ENCODE measurements around the gene HSPA12A.

Gene HSPA12A

DNA sequence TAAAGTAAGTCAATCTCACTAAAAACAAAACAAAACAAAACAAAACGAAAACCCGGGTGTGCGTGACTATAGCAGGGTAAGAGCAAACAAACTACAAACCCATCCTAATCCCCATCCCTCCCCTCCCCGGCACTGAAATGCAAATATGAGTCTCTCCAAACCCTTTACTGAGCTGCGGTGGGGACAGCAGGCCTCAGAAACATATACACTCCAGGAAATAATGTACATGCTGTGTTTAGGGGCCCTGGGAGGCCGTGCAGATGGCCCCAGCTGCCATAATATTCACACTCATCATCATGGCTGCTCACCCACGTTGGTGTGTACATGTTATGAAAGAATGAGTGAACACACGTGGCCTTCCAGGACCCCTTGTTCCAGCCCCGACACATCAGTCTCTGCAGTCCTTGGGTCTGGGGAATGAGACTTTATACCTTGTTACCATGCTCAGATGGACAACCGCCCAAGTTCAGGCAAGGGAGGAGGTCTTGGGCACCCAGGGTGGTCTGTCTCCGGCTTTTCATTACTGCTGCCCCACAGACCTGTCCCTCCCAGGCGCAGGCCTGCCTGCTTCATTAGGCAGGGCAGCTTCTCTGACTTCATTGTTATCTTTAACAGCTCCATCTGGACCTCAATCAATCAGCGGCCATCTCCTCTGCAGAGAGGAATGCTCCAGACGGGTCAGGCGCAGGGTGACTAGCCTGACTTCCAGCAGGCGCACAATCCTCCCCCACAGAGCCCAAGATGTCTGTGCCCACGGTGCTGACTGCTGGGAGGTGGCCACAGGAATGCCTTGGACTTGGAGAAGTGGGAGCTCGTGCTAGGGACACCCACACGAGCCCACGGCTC lies 20.6 kb downstream of the HSPA12A start:
- no peak for FAIRE-seq
- no peak for DNase-seq (ENCODE audit: insufficient read length, low spot score)
- TF ChIP-seq CTCF (IDR thresholded peaks at IDR 0.05; ENCODE audit: insufficient read depth, missing control alignments): no peak

DNA sequence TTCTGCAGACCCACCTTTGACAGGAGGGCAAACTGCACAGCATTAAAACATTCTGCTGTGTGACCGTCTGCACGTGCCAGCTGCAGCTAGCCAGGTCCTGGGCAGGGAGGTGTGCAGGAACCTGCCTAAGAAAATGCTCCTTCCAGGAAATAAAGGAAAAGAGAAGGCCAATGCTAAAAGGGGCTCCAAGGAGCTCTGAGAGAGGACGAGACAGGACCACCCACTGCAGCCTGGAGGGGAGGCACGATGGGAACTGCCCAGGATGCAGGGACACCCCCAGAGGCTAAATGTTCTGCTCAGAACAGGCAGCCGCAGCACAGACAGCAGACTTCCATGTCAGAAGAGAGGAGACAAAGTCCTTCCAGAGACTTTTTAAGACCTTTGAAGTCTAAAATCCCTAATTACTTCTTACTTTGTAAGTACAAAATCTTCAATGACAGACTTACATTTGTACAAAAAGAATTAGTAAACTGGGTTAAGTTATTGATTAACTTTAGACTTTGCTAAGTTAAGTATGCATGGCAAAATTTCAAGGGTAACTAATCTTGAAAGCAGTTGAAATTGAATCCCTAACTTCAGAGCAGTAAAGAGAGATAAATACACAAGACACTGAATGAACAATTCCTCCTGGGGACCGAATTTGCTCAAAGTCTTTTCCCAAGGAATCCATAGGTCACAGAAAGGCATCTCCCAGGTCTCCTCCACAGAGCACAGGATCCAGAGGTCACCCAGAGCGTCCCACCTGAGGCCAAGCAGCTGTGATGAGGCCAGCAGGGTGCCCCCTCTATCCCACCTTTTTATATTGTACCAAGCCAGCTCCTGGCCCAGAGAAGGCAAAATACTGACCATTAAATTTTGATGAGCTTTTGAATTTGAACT lies 21.5 kb downstream of the HSPA12A start:
- FAIRE-seq (no peak), DNase-seq (ENCODE audit: insufficient read length, low spot score) (no peak)
- TF ChIP-seq CTCF (IDR thresholded peaks at IDR 0.05; ENCODE audit: insufficient read depth, missing control alignments): no peak

DNA sequence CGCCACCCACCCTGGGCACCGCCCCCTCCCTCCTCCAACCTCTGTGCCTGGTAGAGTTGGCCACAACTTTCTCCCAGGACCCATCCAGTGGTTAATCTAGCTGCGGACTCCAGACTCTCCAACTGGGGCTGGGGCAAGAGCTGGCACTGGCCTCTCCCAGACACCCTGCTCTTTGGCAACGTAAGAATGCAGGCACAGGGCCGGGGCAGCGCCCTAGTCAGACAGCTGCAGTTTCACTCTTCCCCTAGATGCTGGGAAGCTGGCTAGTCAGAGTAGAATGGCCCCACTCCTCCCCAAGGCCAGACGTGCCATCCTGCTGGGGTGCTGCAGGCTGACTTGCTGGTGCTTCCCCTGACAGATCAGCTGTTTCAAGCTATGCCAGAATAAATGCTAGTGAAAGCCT lies 22.1 kb downstream of the HSPA12A start:
- DNase-seq (ENCODE audit: insufficient read length, low spot score) (no peak), FAIRE-seq (no peak)
- no peak for TF ChIP-seq CTCF (IDR thresholded peaks at IDR 0.05; ENCODE audit: insufficient read depth, missing control alignments)

DNA sequence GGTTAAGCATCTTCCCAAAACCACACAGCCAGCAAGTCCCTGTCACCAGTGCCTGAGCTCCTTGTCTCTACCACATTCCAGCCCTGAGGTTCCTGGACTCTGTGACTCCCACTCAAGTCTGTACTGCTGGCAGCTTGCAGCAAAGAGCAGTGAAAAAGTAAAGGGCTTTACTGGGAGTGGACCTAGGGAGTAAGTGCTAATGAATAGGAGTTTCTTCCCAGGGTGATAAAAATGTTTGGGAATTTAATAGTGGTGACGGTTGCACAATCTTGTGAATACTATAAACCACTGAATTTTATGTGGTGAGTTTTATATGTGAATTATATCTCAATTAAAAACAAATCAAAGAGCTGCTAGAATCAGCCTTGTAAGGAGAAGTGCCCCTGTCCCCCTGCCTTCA lies 22.6 kb downstream of the HSPA12A start:
- TF ChIP-seq CTCF (IDR thresholded peaks at IDR 0.05; ENCODE audit: insufficient read depth, missing control alignments): no peak

DNA sequence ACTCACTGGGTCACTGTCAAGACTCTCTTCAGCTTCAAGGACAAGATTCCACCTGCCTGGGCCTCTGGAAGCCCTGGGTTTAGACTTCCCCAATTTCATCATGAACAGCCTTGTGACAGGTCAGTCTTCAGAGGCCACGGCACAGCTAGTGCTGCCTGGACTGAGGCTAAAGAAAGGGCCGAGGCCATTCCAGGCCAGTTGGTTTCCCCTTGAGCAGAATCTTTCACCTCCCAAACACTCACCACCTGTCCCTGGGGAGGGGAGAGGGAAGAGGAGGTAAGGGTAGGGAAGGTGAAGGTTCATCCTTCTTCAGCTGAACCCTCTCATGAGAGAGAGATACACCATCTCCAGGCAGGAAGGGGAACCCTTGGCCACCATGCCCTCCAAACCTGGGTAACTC lies 24.3 kb downstream of the HSPA12A start:
- TF ChIP-seq CTCF (IDR thresholded peaks at IDR 0.05; ENCODE audit: insufficient read depth, missing control alignments): no peak
- FAIRE-seq: no peak

More for the DNA sequence above, 22.6 kb downstream of the HSPA12A start:
- FAIRE-seq: no peak
- DNase-seq (ENCODE audit: insufficient read length, low spot score): no peak

GRCh38 chr10:116716381-116716780 lies 26.0 kb downstream of the HSPA12A start:
- FAIRE-seq (no peak), DNase-seq (ENCODE audit: insufficient read length, low spot score) (no peak)
- TF ChIP-seq CTCF (IDR thresholded peaks at IDR 0.05; ENCODE audit: insufficient read depth, missing control alignments): no peak

More for the DNA sequence above, 24.3 kb downstream of the HSPA12A start:
- no peak for DNase-seq (ENCODE audit: insufficient read length, low spot score)

All from D721Med (cell line).